Measurements from ENCODE around the gene NUCKS1. TPM values are rescaled to one million over a fixed set of nuclear protein-coding genes. Genes with fewer than 3 reads are reported as not detected.

Gene NUCKS1
- total RNA-seq, 1 experiment from 2014 or later: 401 TPM

DNA sequence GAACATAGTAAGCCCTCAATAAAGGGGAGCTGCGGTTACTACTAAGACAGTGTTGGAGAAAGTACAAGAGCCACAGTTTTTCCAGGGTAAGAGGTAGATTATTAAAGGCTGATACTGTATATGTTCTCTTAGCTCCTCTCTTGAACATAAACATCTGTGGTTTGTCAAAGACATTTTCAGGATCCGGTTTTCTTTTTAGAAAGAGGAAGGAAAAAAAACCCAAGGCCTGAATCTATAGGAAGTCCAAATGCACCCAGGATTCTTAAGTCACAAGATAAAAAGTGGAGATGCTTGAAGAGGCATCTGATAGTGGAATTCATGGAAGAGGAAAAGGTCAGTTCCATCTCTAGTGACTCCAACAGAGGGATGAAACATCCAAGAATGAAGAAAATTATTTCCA, 45.1 kb downstream of the NUCKS1 start:
- TF ChIP-seq, protein P1, sequence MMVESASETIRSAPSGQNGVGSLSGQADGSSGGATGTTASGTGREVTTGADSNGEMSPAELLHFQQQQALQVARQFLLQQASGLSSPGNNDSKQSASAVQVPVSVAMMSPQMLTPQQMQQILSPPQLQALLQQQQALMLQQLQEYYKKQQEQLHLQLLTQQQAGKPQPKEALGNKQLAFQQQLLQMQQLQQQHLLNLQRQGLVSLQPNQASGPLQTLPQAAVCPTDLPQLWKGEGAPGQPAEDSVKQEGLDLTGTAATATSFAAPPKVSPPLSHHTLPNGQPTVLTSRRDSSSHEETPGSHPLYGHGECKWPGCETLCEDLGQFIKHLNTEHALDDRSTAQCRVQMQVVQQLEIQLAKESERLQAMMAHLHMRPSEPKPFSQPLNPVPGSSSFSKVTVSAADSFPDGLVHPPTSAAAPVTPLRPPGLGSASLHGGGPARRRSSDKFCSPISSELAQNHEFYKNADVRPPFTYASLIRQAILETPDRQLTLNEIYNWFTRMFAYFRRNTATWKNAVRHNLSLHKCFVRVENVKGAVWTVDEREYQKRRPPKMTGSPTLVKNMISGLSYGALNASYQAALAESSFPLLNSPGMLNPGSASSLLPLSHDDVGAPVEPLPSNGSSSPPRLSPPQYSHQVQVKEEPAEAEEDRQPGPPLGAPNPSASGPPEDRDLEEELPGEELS (CRISPR knock-in tag; IDR thresholded peaks at IDR 0.05): no peak
- TF ChIP-seq TEAD4 (CRISPR knock-in tag; IDR thresholded peaks at IDR 0.05): no peak
- TF ChIP-seq TP53 (CRISPR knock-in tag; IDR thresholded peaks at IDR 0.05): no peak
- TF ChIP-seq CREB1 (CRISPR knock-in tag; IDR thresholded peaks at IDR 0.05): no peak
- no peak for TF ChIP-seq GRHL2 (CRISPR knock-in tag; IDR thresholded peaks at IDR 0.05; ENCODE audit: insufficient replicate concordance, severe bottlenecking)
- no peak for TF ChIP-seq EMX1 (CRISPR knock-in tag; IDR thresholded peaks at IDR 0.05)
- TF ChIP-seq, protein P2, sequence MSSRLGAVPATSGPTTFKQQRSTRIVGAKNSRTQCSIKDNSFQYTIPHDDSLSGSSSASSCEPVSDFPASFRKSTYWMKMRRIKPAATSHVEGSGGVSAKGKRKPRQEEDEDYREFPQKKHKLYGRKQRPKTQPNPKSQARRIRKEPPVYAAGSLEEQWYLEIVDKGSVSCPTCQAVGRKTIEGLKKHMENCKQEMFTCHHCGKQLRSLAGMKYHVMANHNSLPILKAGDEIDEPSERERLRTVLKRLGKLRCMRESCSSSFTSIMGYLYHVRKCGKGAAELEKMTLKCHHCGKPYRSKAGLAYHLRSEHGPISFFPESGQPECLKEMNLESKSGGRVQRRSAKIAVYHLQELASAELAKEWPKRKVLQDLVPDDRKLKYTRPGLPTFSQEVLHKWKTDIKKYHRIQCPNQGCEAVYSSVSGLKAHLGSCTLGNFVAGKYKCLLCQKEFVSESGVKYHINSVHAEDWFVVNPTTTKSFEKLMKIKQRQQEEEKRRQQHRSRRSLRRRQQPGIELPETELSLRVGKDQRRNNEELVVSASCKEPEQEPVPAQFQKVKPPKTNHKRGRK (CRISPR knock-in tag; IDR thresholded peaks at IDR 0.05; ENCODE audit: borderline replicate concordance): no peak
- TF ChIP-seq, protein P3, sequence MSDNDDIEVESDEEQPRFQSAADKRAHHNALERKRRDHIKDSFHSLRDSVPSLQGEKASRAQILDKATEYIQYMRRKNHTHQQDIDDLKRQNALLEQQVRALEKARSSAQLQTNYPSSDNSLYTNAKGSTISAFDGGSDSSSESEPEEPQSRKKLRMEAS (CRISPR knock-in tag; IDR thresholded peaks at IDR 0.05): no peak
- TF ChIP-seq ESRRA (CRISPR knock-in tag; IDR thresholded peaks at IDR 0.05; ENCODE audit: borderline replicate concordance): no peak
- TF ChIP-seq, protein P4, sequence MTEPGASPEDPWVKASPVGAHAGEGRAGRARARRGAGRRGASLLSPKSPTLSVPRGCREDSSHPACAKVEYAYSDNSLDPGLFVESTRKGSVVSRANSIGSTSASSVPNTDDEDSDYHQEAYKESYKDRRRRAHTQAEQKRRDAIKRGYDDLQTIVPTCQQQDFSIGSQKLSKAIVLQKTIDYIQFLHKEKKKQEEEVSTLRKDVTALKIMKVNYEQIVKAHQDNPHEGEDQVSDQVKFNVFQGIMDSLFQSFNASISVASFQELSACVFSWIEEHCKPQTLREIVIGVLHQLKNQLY (CRISPR knock-in tag; IDR thresholded peaks at IDR 0.05): no peak
- TF ChIP-seq MXD4 (CRISPR knock-in tag; IDR thresholded peaks at IDR 0.05; ENCODE audit: borderline replicate concordance): no peak
- TF ChIP-seq SMAD4 (CRISPR knock-in tag; IDR thresholded peaks at IDR 0.05): no peak
- TF ChIP-seq, protein P5, sequence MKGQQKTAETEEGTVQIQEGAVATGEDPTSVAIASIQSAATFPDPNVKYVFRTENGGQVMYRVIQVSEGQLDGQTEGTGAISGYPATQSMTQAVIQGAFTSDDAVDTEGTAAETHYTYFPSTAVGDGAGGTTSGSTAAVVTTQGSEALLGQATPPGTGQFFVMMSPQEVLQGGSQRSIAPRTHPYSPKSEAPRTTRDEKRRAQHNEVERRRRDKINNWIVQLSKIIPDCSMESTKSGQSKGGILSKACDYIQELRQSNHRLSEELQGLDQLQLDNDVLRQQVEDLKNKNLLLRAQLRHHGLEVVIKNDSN (CRISPR knock-in tag; IDR thresholded peaks at IDR 0.05): no peak
- no peak for TF ChIP-seq RORB (CRISPR knock-in tag; IDR thresholded peaks at IDR 0.05)
- TF ChIP-seq, protein P6, sequence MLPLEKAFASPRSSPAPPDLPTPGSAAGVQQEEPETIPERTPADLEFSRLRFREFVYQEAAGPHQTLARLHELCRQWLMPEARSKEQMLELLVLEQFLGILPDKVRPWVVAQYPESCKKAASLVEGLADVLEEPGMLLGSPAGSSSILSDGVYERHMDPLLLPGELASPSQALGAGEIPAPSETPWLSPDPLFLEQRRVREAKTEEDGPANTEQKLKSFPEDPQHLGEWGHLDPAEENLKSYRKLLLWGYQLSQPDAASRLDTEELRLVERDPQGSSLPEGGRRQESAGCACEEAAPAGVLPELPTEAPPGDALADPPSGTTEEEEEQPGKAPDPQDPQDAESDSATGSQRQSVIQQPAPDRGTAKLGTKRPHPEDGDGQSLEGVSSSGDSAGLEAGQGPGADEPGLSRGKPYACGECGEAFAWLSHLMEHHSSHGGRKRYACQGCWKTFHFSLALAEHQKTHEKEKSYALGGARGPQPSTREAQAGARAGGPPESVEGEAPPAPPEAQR (CRISPR knock-in tag; IDR thresholded peaks at IDR 0.05): no peak
- no peak for TF ChIP-seq NFE2L1 (CRISPR knock-in tag; IDR thresholded peaks at IDR 0.05)
- TF ChIP-seq, protein P7, sequence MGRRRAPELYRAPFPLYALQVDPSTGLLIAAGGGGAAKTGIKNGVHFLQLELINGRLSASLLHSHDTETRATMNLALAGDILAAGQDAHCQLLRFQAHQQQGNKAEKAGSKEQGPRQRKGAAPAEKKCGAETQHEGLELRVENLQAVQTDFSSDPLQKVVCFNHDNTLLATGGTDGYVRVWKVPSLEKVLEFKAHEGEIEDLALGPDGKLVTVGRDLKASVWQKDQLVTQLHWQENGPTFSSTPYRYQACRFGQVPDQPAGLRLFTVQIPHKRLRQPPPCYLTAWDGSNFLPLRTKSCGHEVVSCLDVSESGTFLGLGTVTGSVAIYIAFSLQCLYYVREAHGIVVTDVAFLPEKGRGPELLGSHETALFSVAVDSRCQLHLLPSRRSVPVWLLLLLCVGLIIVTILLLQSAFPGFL (CRISPR knock-in tag; IDR thresholded peaks at IDR 0.05; ENCODE audit: borderline replicate concordance): no peak
- TF ChIP-seq, protein P8, sequence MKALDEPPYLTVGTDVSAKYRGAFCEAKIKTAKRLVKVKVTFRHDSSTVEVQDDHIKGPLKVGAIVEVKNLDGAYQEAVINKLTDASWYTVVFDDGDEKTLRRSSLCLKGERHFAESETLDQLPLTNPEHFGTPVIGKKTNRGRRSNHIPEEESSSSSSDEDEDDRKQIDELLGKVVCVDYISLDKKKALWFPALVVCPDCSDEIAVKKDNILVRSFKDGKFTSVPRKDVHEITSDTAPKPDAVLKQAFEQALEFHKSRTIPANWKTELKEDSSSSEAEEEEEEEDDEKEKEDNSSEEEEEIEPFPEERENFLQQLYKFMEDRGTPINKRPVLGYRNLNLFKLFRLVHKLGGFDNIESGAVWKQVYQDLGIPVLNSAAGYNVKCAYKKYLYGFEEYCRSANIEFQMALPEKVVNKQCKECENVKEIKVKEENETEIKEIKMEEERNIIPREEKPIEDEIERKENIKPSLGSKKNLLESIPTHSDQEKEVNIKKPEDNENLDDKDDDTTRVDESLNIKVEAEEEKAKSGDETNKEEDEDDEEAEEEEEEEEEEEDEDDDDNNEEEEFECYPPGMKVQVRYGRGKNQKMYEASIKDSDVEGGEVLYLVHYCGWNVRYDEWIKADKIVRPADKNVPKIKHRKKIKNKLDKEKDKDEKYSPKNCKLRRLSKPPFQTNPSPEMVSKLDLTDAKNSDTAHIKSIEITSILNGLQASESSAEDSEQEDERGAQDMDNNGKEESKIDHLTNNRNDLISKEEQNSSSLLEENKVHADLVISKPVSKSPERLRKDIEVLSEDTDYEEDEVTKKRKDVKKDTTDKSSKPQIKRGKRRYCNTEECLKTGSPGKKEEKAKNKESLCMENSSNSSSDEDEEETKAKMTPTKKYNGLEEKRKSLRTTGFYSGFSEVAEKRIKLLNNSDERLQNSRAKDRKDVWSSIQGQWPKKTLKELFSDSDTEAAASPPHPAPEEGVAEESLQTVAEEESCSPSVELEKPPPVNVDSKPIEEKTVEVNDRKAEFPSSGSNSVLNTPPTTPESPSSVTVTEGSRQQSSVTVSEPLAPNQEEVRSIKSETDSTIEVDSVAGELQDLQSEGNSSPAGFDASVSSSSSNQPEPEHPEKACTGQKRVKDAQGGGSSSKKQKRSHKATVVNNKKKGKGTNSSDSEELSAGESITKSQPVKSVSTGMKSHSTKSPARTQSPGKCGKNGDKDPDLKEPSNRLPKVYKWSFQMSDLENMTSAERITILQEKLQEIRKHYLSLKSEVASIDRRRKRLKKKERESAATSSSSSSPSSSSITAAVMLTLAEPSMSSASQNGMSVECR (CRISPR knock-in tag; IDR thresholded peaks at IDR 0.05; ENCODE audit: borderline replicate concordance): no peak
- TF ChIP-seq JAZF1 (CRISPR knock-in tag; IDR thresholded peaks at IDR 0.05): no peak
- TF ChIP-seq MYBL2 (CRISPR knock-in tag; IDR thresholded peaks at IDR 0.05): no peak
- ATAC-seq (no peak), DNase-seq (ENCODE audit: low spot score) (no peak)
- H3K27ac Mint-ChIP-seq: no peak overlapping the region
- ChIA-PET CTCF (interaction anchor here (1.3 to 11.9 kb wide), 2 partner anchors 41 to 113 kb away, joined by 4 to 468 read pairs; no protein-coding TSS in a partner anchor), POLR2A (no interaction called here)
- H3K9me3 Mint-ChIP-seq: no peaks in the 10 kb centered on the region
- no peak overlapping the region for H3K4me3 Mint-ChIP-seq
- no peaks in the 10 kb centered on the region for H3K27me3 Mint-ChIP-seq (ENCODE audit: low read depth)
- peaks cover 3% of the 10 kb centered on the region; the same call in 1 of the 2 replicates for H3K36me3 Mint-ChIP-seq
- H3K4me1 Mint-ChIP-seq: peaks cover 17% of the 10 kb centered on the region
